Uterus (tissue), 2 donors: ENCODE data around the gene SMCO2.

Experiments
- CTCF ChIP-seq, 4 experiments: fragments of 200-600 bp in 2 of 4; fragments of 450-650 bp in 2 of 4; sonication (generic) in 2 of 4; IDR thresholded peaks; one replicate each; pipeline ENCODE4 v1.5.1; 2016 to 2019; ENCODE audit warnings: antibody characterized with exemption in 4 of 4, mild to moderate bottlenecking in 2 of 4, moderate library complexity in 1 of 4
- POLR2A ChIP-seq, 2 donors: fragments of 450-650 bp; IDR thresholded peaks; one replicate each; pipeline ENCODE4 v1.6.1; 2016; ENCODE audit warnings: antibody characterized with exemption in 2 of 2, mild to moderate bottlenecking in 1 of 2, moderate library complexity in 1 of 2

- TF ChIP-seq CTCF (IDR thresholded peaks at IDR 0.05): no peak
- TF ChIP-seq POLR2A (IDR thresholded peaks at IDR 0.05): no peak
These were observed 46.9 kb downstream of the SMCO2 start for GRCh38 chr12:27493260-27493940.
